Activated T-cell treated with anti-CD3 and anti-CD28 coated beads, Interleukin-2, amount 50 U/mL, for 72 hours (primary cell): ENCODE results near the gene TMEM131. TPM values are rescaled to one million over a fixed set of nuclear protein-coding genes. Genes with fewer than 3 reads are reported as not detected.
"Not testable (repeated sequence)": the region's sequence is repeated elsewhere in the genome, so short reads cannot be mapped to it uniquely, and the experiment has no call there.

ENCODE experiments used
- ATAC-seq, 2 donors: fragments of 150-1000 bp; cut with Tn5 transposase; replicated peaks in 1 of 2; 2 replicates each; pipeline ENCODE4 v1.10.0; 2021; ENCODE audit warnings: moderate library complexity in 2 of 2, mild to moderate bottlenecking in 1 of 2
- DNase-seq, 2 donors: peaks; one replicate each; pipeline ENCODE4 v3.0.0; 2021 to 2022; ENCODE audit warnings: mixed read lengths in 1 of 2
- H3K27ac Mint-ChIP-seq: one replicate; pipeline ENCODE4 v1.8.0; 2022; ENCODE audit warnings: mild to moderate bottlenecking, moderate library complexity, mixed read lengths
- H3K27me3 Mint-ChIP-seq: one replicate; pipeline ENCODE4 v1.8.0; 2022; ENCODE audit warnings: low read depth, mixed read lengths
- H3K36me3 Mint-ChIP-seq, 2 donors: one replicate each; pipeline ENCODE4 v1.8.0; 2022; ENCODE audit warnings: mixed read lengths in 2 of 2, mild to moderate bottlenecking in 1 of 2; ENCODE audit not compliant: insufficient read depth in 2 of 2
- H3K4me1 Mint-ChIP-seq: one replicate; pipeline ENCODE4 v1.8.0; 2022; ENCODE audit warnings: low read depth, mixed read lengths
- H3K4me3 Mint-ChIP-seq, 2 donors: one replicate each; pipeline ENCODE4 v1.8.0; 2022; ENCODE audit warnings: mild to moderate bottlenecking in 2 of 2, mixed read lengths in 2 of 2, moderate library complexity in 2 of 2
- H3K9me3 Mint-ChIP-seq, 2 donors: one replicate each; pipeline ENCODE4 v1.8.0; 2022; ENCODE audit warnings: mixed read lengths in 2 of 2
- total RNA-seq, 2 donors: library from RNA; stranded (reverse); gene quantifications; one replicate each; pipeline ENCODE4 v1.2.3, GENCODE V29; 2022

The TMEM131 gene
- total RNA-seq, 2 donors from 2014 or later: 40.3 to 40.5 TPM

DNA sequence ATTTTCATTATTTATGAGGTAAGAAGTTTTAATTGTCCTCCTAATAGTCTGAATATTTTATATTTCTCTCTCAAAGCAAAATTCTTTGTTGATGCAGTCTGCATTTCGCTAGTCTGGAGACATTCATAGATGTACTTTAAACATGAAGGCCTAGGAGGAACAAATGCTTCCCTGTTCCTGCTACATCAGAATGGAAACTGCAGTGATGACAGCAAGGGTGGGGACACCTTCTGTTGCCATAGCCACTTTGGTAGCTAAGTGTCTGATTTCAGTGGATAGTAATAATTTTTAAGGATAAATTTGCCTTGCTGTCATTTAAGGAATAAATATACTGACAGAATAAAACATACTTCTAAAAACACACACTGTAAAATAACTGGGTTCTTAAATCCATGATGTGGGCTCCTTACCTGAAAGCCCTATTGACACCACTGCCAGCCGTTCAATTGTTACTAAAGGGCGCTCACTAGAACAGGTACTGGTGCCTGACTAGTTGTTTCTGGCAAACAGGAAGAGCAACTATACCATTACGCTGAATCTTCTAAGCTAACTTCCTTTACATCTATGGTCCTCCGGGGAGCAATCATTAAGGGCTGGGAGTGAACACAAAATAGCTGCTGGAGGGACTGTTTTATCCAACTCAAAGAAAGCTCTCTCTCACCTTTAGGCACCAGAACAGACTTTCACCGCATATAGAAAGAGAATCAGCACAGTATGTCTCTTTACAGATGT lies 88.2 kb downstream of the TMEM131 start:
- H3K27me3 Mint-ChIP-seq: no peaks in the 10 kb centered on the region
- no peaks in the 10 kb centered on the region for H3K9me3 Mint-ChIP-seq

DNA sequence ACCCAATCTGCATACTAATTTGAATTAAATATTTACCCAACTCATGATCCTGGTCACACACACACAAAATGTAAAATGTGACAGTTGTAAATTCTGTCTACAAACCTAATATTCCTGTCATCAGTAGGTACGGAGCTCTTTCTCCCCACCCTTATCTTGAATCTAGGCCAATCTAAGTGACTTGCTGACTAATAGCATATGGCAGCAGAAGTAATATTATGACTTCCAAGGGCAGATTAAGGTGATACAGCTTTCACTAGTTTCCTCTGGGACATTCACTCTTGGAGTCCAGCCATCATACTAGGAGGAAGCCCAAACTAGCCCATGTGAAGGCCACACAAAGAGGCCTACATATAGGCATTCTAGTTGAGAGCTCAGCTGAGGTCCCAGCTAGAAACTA lies 89.4 kb downstream of the TMEM131 start:
- peaks cover 7 to 11% of the 10 kb centered on the region in 2 donors for H3K36me3 Mint-ChIP-seq
- H3K27ac Mint-ChIP-seq: no peak overlapping the region
- ATAC-seq (no peak), DNase-seq (no peak)
- H3K9me3 Mint-ChIP-seq: no peaks in the 10 kb centered on the region
- H3K4me3 Mint-ChIP-seq: no peak overlapping the region
- peaks cover 8% of the 10 kb centered on the region for H3K4me1 Mint-ChIP-seq
- no peaks in the 10 kb centered on the region for H3K27me3 Mint-ChIP-seq

More for the DNA sequence above, 88.2 kb downstream of the TMEM131 start:
- Mint-ChIP-seq H3K4me1 (peaks cover 20% of the 10 kb centered on the region), H3K4me3 (no peak overlapping the region), H3K27ac (no peak overlapping the region), H3K36me3 (peaks cover 7 to 8% of the 10 kb centered on the region in 2 donors)
- DNase-seq: no peak
- ATAC-seq: no peak

DNA sequence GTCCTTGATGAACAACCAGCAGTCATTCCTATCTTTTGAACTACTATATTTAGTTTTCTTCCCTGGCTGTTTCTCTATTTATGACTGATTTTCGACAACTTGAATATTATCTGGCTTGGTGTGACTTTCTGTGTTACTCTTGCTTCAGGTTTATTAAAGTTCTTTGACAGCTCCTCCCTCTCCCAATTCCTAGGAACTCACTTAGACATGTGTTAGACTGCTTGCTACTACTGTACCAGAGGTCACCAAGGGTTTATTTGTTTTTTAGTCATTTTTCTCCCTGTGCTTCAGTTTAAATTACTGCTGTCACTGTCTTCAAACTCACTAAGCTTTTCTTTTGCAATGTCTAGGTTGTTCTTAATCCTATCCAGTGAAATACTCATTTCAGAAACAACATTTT lies 90.5 kb downstream of the TMEM131 start:
- H3K4me1 Mint-ChIP-seq: no peaks in the 10 kb centered on the region
- H3K27me3 Mint-ChIP-seq: no peaks in the 10 kb centered on the region
- H3K9me3 Mint-ChIP-seq: no peaks in the 10 kb centered on the region
- no peak overlapping the region for H3K4me3 Mint-ChIP-seq
- DNase-seq (no peak), ATAC-seq (peak in 1 of 2 donors; percentile 45)
- peak overlapping the region; percentile 24 for H3K27ac Mint-ChIP-seq
- H3K36me3 Mint-ChIP-seq: peaks cover 7 to 9% of the 10 kb centered on the region in 2 donors

DNA sequence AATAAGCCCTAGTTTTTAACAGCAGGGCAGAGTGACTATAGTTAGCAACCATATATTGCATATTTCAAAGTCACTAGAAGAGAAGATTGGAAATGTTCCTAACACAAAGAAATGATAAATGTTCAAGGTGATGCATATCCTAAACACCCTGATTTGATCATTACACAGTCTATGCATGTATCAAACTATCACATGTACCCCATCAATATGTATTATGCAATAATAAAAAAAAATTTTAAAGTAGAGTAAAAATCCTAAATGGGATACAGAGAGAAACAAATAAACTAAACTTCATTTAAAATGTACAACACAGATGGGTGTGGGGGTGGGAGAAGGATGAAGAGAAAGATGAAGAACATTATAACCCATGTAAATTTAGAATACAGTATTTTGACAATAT lies 93.9 kb downstream of the TMEM131 start:
- no peak for DNase-seq
- Mint-ChIP-seq H3K9me3 (no peaks in the 10 kb centered on the region), H3K4me1 (no peaks in the 10 kb centered on the region), H3K4me3 (no peak overlapping the region), H3K36me3 (peaks cover 2 to 11% of the 10 kb centered on the region in 2 donors), H3K27ac (no peak overlapping the region), H3K27me3 (no peaks in the 10 kb centered on the region)
- no peak for ATAC-seq

DNA sequence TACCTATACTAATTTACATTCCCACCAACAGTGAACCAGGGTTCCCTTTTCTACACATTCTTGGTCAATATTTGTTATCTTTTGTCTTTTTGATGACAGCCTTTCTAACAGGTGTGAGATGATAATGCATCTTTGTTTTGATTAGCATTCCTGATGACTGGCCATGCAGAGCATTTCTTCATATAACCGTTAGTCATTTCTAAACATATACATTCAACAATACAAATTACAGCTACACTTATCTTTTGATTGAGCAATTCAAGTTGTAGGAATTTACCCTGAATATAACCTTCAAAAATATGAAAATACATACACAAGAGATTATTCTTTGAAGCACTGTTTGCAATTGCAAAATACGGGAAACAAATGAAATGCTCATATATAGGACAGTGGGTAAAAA lies 94.9 kb downstream of the TMEM131 start:
- no peaks in the 10 kb centered on the region for H3K27me3 Mint-ChIP-seq
- no peak overlapping the region for H3K4me3 Mint-ChIP-seq
- H3K36me3 Mint-ChIP-seq: peaks cover 5 to 22% of the 10 kb centered on the region in 2 donors
- no peak overlapping the region for H3K27ac Mint-ChIP-seq
- DNase-seq: no peak
- peaks cover 4 to 7% of the 10 kb centered on the region in 2 donors for H3K9me3 Mint-ChIP-seq
- ATAC-seq: no peak
- H3K4me1 Mint-ChIP-seq: no peaks in the 10 kb centered on the region

- not testable (repeated sequence) for H3K27me3 Mint-ChIP-seq, H3K4me3 Mint-ChIP-seq, H3K4me1 Mint-ChIP-seq, DNase-seq, H3K27ac Mint-ChIP-seq, ATAC-seq
- peaks cover 8 to 12% of the 10 kb centered on the region in 2 donors for H3K9me3 Mint-ChIP-seq
- H3K36me3 Mint-ChIP-seq: peaks cover 9 to 25% of the 10 kb centered on the region in 2 donors
Observed at GRCh38 chr2:97893042-97893441, 102.7 kb downstream of the TMEM131 start.

DNA sequence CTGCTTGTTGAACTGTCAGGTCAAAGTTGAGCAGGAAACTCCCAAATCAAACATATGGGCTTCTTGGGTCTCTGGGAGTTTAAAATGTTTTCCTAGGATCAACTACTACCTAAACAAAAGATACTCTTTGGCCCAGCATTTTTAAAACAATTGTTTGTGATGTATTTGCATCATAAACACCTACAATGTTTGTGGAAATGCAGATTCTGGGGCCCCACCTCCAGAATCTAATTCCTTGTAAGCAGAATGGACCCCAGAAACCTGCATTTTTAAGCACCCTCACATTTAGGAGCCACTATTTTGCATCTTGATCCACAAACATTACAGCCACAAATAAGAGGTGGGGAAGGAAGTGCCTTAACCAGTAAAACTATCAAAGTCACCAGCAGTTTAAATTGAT lies 104.1 kb downstream of the TMEM131 start:
- Mint-ChIP-seq H3K27ac (no peak overlapping the region), H3K9me3 (peaks cover 8 to 12% of the 10 kb centered on the region in 2 donors), H3K4me3 (no peak overlapping the region), H3K36me3 (peaks cover 13 to 31% of the 10 kb centered on the region in 2 donors), H3K4me1 (no peaks in the 10 kb centered on the region), H3K27me3 (no peaks in the 10 kb centered on the region)
- ATAC-seq (no peak), DNase-seq (no peak)

DNA sequence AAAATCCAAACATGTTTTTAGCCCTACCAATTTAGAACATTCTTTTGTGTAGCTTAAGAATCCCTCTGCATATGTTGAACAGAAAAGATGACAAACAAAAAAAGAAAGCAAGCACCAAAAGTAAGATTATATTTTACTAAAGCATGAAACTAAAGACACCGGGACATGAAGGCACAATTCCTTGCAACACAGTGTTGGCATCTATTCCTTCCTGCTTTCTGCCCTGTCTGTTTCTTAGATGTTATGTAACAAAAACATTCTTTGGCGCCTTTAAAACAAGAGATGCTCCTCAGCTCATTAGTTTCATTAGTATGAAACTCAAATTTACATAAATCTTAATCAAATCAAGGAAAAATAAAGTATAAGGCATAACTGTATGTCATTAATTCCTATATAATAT lies 106.6 kb downstream of the TMEM131 start:
- peaks cover 10 to 18% of the 10 kb centered on the region in 2 donors for H3K9me3 Mint-ChIP-seq
- no peak overlapping the region for H3K27ac Mint-ChIP-seq
- DNase-seq (no peak), ATAC-seq (no peak)
- H3K4me1 Mint-ChIP-seq: no peaks in the 10 kb centered on the region
- no peaks in the 10 kb centered on the region for H3K27me3 Mint-ChIP-seq
- H3K36me3 Mint-ChIP-seq: peaks cover 19 to 34% of the 10 kb centered on the region in 2 donors
- no peak overlapping the region for H3K4me3 Mint-ChIP-seq

GRCh38 chr2:97885841-97886240 lies 109.9 kb downstream of the TMEM131 start:
- peaks cover 17 to 32% of the 10 kb centered on the region in 2 donors for H3K36me3 Mint-ChIP-seq
- no peak overlapping the region for H3K4me3 Mint-ChIP-seq
- no peaks in the 10 kb centered on the region for H3K4me1 Mint-ChIP-seq
- H3K27ac Mint-ChIP-seq: peak overlapping the region; percentile 32
- no peak for ATAC-seq
- H3K27me3 Mint-ChIP-seq: no peaks in the 10 kb centered on the region
- DNase-seq: no peak
- peaks cover 10 to 14% of the 10 kb centered on the region in 2 donors for H3K9me3 Mint-ChIP-seq

GRCh38 chr2:97880334-97880733 lies 115.4 kb downstream of the TMEM131 start:
- DNase-seq (no peak), ATAC-seq (no peak)

GRCh38 chr2:97878865-97879264 lies 116.9 kb downstream of the TMEM131 start:
- H3K36me3 Mint-ChIP-seq: peaks cover 10 to 11% of the 10 kb centered on the region in 2 donors
- H3K27ac Mint-ChIP-seq: no peak overlapping the region
- no peaks in the 10 kb centered on the region for H3K27me3 Mint-ChIP-seq
- no peak overlapping the region for H3K4me3 Mint-ChIP-seq
- peaks cover 6 to 7% of the 10 kb centered on the region in 2 donors for H3K9me3 Mint-ChIP-seq
- DNase-seq: no peak
- ATAC-seq: no peak
- H3K4me1 Mint-ChIP-seq: peaks cover 6% of the 10 kb centered on the region

More at GRCh38 chr2:97880334-97880733, 115.4 kb downstream of the TMEM131 start:
- Mint-ChIP-seq H3K4me1 (peaks cover 6% of the 10 kb centered on the region), H3K9me3 (peaks cover 6 to 10% of the 10 kb centered on the region in 2 donors), H3K4me3 (no peak overlapping the region), H3K27ac (no peak overlapping the region), H3K27me3 (no peaks in the 10 kb centered on the region), H3K36me3 (peaks cover 11 to 12% of the 10 kb centered on the region in 2 donors)

- DNase-seq, H3K9me3 Mint-ChIP-seq, H3K27me3 Mint-ChIP-seq, H3K4me1 Mint-ChIP-seq, H3K4me3 Mint-ChIP-seq, ATAC-seq, H3K27ac Mint-ChIP-seq: not testable (repeated sequence)
- peaks cover 10 to 11% of the 10 kb centered on the region in 2 donors for H3K36me3 Mint-ChIP-seq
Observed at GRCh38 chr2:97878317-97878716, 117.4 kb downstream of the TMEM131 start.

DNA sequence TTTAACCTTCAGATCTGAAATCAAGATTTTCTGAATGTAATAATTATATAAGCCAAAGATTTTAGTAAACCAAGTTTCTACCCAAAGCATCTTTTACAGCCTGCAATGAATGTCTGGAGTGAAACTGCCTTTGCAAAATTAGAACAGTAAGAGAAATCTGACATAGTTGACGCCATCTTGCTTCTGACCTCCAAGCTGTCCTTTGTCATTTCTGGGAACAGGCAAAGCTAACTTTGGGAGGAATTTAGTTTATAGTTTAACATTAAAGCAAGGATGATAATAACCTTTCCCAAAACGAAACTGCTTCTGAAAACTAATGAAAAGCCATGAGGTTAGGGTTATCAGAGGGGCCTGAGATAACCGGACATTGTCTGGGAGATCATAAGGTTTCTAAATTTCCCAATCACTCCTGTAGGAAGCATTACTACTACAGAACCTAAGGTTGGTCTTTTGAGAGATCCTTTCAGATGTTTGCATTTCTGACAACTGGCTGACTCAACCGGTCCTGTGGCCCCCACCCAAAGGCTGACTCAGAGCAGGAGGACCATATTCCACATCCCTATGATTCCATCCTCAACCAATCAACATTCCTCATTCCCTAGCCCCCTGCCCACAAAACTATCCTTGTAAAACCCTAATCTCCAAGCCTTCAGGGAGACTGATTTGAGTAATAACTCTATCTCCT lies 124.5 kb downstream of the TMEM131 start:
- Mint-ChIP-seq H3K9me3 (peaks cover under 1 to 2% of the 10 kb centered on the region in 2 donors), H3K36me3 (peaks cover 2 to 9% of the 10 kb centered on the region in 2 donors), H3K27me3 (no peaks in the 10 kb centered on the region), H3K27ac (peak overlapping the region; percentile 15), H3K4me1 (peaks cover 30% of the 10 kb centered on the region), H3K4me3 (peak overlapping the region in 1 of 2 donors; percentile 70)
- ATAC-seq (no peak), DNase-seq (no peak)
